Vagina (tissue), 2 donors: ENCODE measurements around the gene TRNAU1AP. TPM values are rescaled to one million over a fixed set of nuclear protein-coding genes. Genes with fewer than 3 reads are reported as not detected.
"Not testable (repeated sequence)": the region's sequence is repeated elsewhere in the genome, so short reads cannot be mapped to it uniquely, and the experiment has no call there.

Source experiments
- DNase-seq, 2 donors: peaks; one replicate each; pipeline ENCODE4 v3.0.0-alpha.2; 2017; ENCODE audit errors: extremely low spot score in 2 of 2
- H3K27ac ChIP-seq: fragments of 200-600 bp; sonication (generic); one replicate; pipeline ENCODE4 v1.5.1; 2019
- H3K27me3 ChIP-seq: fragments of 200-600 bp; sonication (generic); one replicate; pipeline ENCODE4 v1.5.1; 2019
- H3K36me3 ChIP-seq, 2 donors: fragments of 200-600 bp; sonication (generic); one replicate each; pipeline ENCODE4 v1.5.1; 2017 to 2019
- H3K4me1 ChIP-seq: fragments of 200-600 bp; sonication (generic); one replicate; pipeline ENCODE4 v1.5.1; 2019
- H3K4me3 ChIP-seq, 2 donors: fragments of 200-600 bp; sonication (generic); 1 replicate in 1 of 2; 2 replicates in 1 of 2; pipeline ENCODE4 v1.5.1; 2016 to 2019
- H3K9me3 ChIP-seq: fragments of 200-600 bp; sonication (generic); one replicate; pipeline ENCODE4 v1.5.1; 2019
- CTCF ChIP-seq, 3 experiments: fragments of 450-650 bp in 2 of 3; fragments of 200-600 bp in 1 of 3; sonication (generic) in 1 of 3; IDR thresholded peaks; one replicate each; pipeline ENCODE4 v1.5.1; 2017 to 2019; ENCODE audit warnings: antibody characterized with exemption in 3 of 3, mild to moderate bottlenecking in 2 of 3, moderate library complexity in 2 of 3
- POLR2A ChIP-seq, 2 donors: fragments of 450-650 bp; IDR thresholded peaks; one replicate each; pipeline ENCODE4 v1.6.1; 2017; ENCODE audit warnings: antibody characterized with exemption in 2 of 2, mild to moderate bottlenecking in 2 of 2, moderate library complexity in 2 of 2
- POLR2AphosphoS5 ChIP-seq, 2 donors: sonication (generic); formaldehyde crosslinking; IDR thresholded peaks; one replicate each; pipeline ENCODE4 v1.9.0; 2017; ENCODE audit warnings: antibody characterized with exemption in 2 of 2, mild to moderate bottlenecking in 2 of 2, low read depth in 1 of 2; ENCODE audit not compliant: insufficient read depth in 1 of 2
- intact Hi-C: fragments of 100-400 bp; cut with DNase I; formaldehyde crosslinking; loops from one replicate; pipeline ENCODE4 v1.15.1; 2023
- total RNA-seq: library from RNA; depleted of rRNA; stranded (reverse); fragments of >200 nt; gene quantifications from one replicate; pipeline ENCODE4 v1.2.3, GENCODE V29; 2016

Gene TRNAU1AP
- total RNA-seq, 1 donor from 2014 or later, result 14.0 TPM

GRCh38 chr1:28521502-28522164 lies 31.3 kb upstream of the TRNAU1AP start:
- intact Hi-C loops, result no loop called here
- no peak overlapping the region for H3K4me3 ChIP-seq

GRCh38 chr1:28522537-28522936 lies 30.3 kb upstream of the TRNAU1AP start:
- H3K4me3 ChIP-seq, H3K27ac ChIP-seq, H3K27me3 ChIP-seq, H3K36me3 ChIP-seq, intact Hi-C loops, H3K9me3 ChIP-seq, DNase-seq: not testable (repeated sequence)
- H3K4me1 ChIP-seq, result peaks cover 15% of the 10 kb centered on the region

More at GRCh38 chr1:28521502-28522164, 31.3 kb upstream of the TRNAU1AP start:
- Histone ChIP-seq H3K4me1 (peaks cover 18% of the 10 kb centered on the region), H3K27ac (no peak overlapping the region), H3K9me3 (no peaks in the 10 kb centered on the region), H3K36me3 (no peaks in the 10 kb centered on the region), H3K27me3 (no peaks in the 10 kb centered on the region)
- TF ChIP-seq CTCF (IDR thresholded peaks at IDR 0.05) (no peak), POLR2A (IDR thresholded peaks at IDR 0.05) (no peak), POLR2AphosphoS5 (IDR thresholded peaks at IDR 0.05; ENCODE audit: insufficient read depth in 1 of 2, low read depth in 1 of 2) (no peak)
- DNase-seq, result no peak

GRCh38 chr1:28525002-28525642 lies 27.8 kb upstream of the TRNAU1AP start:
- intact Hi-C loops, H3K4me3 ChIP-seq, H3K4me1 ChIP-seq, H3K9me3 ChIP-seq, H3K36me3 ChIP-seq, H3K27me3 ChIP-seq, H3K27ac ChIP-seq, DNase-seq: not testable (repeated sequence)

GRCh38 chr1:28526886-28527285 lies 26.0 kb upstream of the TRNAU1AP start:
- Histone ChIP-seq H3K27ac (no peak overlapping the region), H3K27me3 (no peaks in the 10 kb centered on the region), H3K9me3 (no peaks in the 10 kb centered on the region), H3K4me3 (no peak overlapping the region), H3K36me3 (peaks cover 0 to 3% of the 10 kb centered on the region in 2 donors), H3K4me1 (no peaks in the 10 kb centered on the region)
- TF ChIP-seq CTCF (IDR thresholded peaks at IDR 0.05) (no peak), POLR2A (IDR thresholded peaks at IDR 0.05) (no peak), POLR2AphosphoS5 (IDR thresholded peaks at IDR 0.05; ENCODE audit: insufficient read depth in 1 of 2, low read depth in 1 of 2) (no peak)
- no peak for DNase-seq
- intact Hi-C loops, result no loop called here

- Histone ChIP-seq H3K36me3 (peaks cover 0 to 10% of the 10 kb centered on the region in 2 donors), H3K27ac (no peak overlapping the region), H3K4me3 (no peak overlapping the region), H3K27me3 (no peaks in the 10 kb centered on the region), H3K4me1 (no peaks in the 10 kb centered on the region), H3K9me3 (no peaks in the 10 kb centered on the region)
- TF ChIP-seq POLR2AphosphoS5 (IDR thresholded peaks at IDR 0.05; ENCODE audit: insufficient read depth in 1 of 2, low read depth in 1 of 2) (no peak), POLR2A (IDR thresholded peaks at IDR 0.05) (no peak), CTCF (IDR thresholded peaks at IDR 0.05) (no peak)
- DNase-seq, result no peak
- intact Hi-C loops, result no loop called here
Observed at GRCh38 chr1:28530456-28530855, 22.4 kb upstream of the TRNAU1AP start.

GRCh38 chr1:28534671-28535070 lies 18.2 kb upstream of the TRNAU1AP start:
- intact Hi-C loops, result no loop called here
- DNase-seq, result no peak
- H3K4me1 ChIP-seq, result no peaks in the 10 kb centered on the region
- no peak overlapping the region for H3K27ac ChIP-seq
- no peak overlapping the region for H3K4me3 ChIP-seq
- H3K27me3 ChIP-seq, result no peaks in the 10 kb centered on the region
- H3K36me3 ChIP-seq, result peaks cover 0 to 21% of the 10 kb centered on the region in 2 donors
- TF ChIP-seq POLR2AphosphoS5 (IDR thresholded peaks at IDR 0.05; ENCODE audit: insufficient read depth in 1 of 2, low read depth in 1 of 2) (no peak), POLR2A (IDR thresholded peaks at IDR 0.05) (no peak), CTCF (IDR thresholded peaks at IDR 0.05) (no peak)
- H3K9me3 ChIP-seq, result no peaks in the 10 kb centered on the region
